ENCODE results near the gene MED29. TPM values are rescaled to one million over a fixed set of nuclear protein-coding genes. Genes with fewer than 3 reads are reported as not detected.

The MED29 gene
- total RNA-seq, 1 donor from 2014 or later = 28.2 TPM

DNA sequence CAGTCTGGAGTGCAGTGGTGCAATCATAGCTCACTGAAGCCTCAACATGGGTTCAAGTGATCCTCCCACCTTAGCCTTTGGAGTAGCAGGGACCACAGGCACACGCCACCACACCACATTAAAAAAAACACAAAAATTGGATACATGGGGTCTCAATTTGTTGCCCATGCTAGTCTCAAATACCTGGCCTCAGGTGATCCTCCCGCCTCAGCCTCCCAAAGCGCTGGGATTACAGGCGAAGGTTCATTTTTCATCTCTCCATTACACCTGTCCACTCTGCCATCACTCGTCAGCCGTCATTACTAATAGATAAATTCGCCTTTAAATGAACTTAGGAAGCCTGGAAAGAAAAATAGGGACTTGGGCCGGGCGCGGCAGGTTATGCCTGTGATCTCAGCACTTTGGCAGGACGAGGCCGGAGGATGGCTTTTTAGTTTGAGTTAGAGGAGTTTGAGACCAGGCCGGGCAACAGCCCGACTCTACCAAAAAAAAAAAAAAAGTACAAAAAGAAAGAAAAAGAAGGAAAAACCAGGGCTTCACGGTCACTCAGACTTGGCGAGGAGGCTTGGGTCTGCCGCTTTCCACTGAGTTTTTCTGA, 53.5 kb downstream of the MED29 start:
- H3K4me3 ChIP-seq = peak overlapping the region; percentile 85
- peaks cover 5% of the 10 kb centered on the region for H3K27me3 Mint-ChIP-seq (ENCODE audit: insufficient read depth, low read depth)
- H3K27ac Mint-ChIP-seq = peak overlapping the region; percentile 74
- H3K4me1 ChIP-seq = peaks cover 5% of the 10 kb centered on the region
- H3F3A ChIP-seq (ENCODE audit: low read depth) = peaks cover 19% of the 10 kb centered on the region
- peaks cover 11% of the 10 kb centered on the region for H4K20me1 ChIP-seq (ENCODE audit: low read depth)
- H3K27ac ChIP-seq = peak overlapping the region; percentile 72
- peaks cover 22% of the 10 kb centered on the region for H3K4me1 Mint-ChIP-seq
- no peaks in the 10 kb centered on the region for H3K36me3 ChIP-seq
- H3K9me3 ChIP-seq (ENCODE audit: low read depth) = no peaks in the 10 kb centered on the region
- no peaks in the 10 kb centered on the region for H3K27me3 ChIP-seq
- peaks cover 55% of the 10 kb centered on the region for H3K79me2 ChIP-seq (ENCODE audit: low read depth)
- H2AFZ ChIP-seq (replicated peaks) = peak overlapping the region; percentile 0
- H3K9me3 Mint-ChIP-seq = no peaks in the 10 kb centered on the region
- TF ChIP-seq EZH2 (IDR thresholded peaks at IDR 0.05) = no peak
- no peak for TF ChIP-seq CTCF (IDR thresholded peaks at IDR 0.05)
- no peak for TF ChIP-seq EZH2phosphoT487 (IDR thresholded peaks at IDR 0.05)
- peak overlapping the region; percentile 89 for H3K4me2 ChIP-seq
- H3K36me3 Mint-ChIP-seq = peaks cover 9% of the 10 kb centered on the region
- no peak for DNase-seq (ENCODE audit: low spot score)
- peak overlapping the region; percentile 100 for H3K4me3 Mint-ChIP-seq
- H3K9ac ChIP-seq = peak overlapping the region; percentile 92

DNA sequence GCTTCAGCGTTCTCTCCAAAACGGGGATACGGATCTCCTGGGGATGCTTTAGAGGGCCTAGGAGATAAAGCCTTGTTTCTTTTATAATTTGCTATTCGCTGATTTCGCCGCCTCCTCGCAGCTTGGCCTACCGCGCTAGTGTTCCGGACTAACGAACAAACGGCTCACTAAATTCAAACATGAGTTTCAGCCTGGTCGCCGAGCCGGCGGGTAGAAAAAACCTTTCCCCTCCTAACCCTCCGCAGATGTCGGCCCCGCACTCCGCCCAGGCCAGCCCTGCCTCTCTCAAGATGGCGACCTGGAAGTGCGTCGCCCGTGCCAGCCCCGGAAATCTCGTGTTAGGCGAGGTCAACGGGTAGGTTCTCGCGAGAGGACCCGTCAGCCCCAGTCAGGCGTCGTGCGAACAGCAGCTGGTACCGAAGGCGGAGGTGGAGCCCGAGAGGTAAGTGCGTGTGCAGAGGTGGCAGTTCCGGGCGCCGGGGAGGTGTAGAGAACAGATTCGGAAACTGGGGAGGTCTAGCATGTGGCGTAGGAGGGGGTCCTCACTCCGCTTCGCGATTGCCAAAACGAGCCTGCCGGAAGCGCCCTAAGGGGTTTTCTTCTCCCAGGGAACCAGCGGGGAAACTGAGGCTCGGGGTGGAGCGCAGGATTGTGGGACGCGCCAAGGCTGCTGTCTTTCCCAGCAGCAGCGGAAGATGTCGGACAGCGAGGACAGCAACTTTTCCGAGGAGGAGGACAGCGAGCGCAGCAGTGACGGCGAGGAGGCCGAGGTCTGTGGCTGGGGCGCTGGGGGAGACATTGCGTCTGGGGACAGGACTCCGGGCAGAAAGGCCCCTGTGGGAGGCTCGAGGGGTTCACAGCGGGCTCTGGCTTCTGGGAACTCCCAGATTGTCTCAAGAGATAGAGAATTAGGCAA, 54.3 kb downstream of the MED29 start, which contains the start of gene SUPT5H:
SUPT5H (plus strand) TSS at position 387 of the 916 bp plus-strand sequence; CDS start at position 696, 309 bp downstream.
- Mint-ChIP-seq H3K4me1 (peaks cover 22% of the 10 kb centered on the region), H3K9me3 (no peaks in the 10 kb centered on the region), H3K4me3 (peak within 1 kb of the TSS; percentile 100), H3K27me3 (ENCODE audit: insufficient read depth, low read depth) (peaks cover 3% of the 10 kb centered on the region), H3K36me3 (peaks cover 11% of the 10 kb centered on the region), H3K27ac (peak within 1 kb of the TSS; percentile 98)
- Histone ChIP-seq H3K36me3 (no peaks in the 10 kb centered on the region), H3F3A (ENCODE audit: low read depth) (peaks cover 19% of the 10 kb centered on the region), H3K4me3 (peak within 1 kb of the TSS; percentile 85), H3K27me3 (no peaks in the 10 kb centered on the region), H3K27ac (peak within 1 kb of the TSS; percentile 72), H3K4me1 (peaks cover 5% of the 10 kb centered on the region), H3K9me3 (ENCODE audit: low read depth) (no peaks in the 10 kb centered on the region), H4K20me1 (ENCODE audit: low read depth) (peaks cover 17% of the 10 kb centered on the region), H3K4me2 (peak within 1 kb of the TSS; percentile 89), H3K9ac (peak within 1 kb of the TSS; percentile 92), H3K79me2 (ENCODE audit: low read depth) (peaks cover 62% of the 10 kb centered on the region), H2AFZ (replicated peaks) (peak within 1 kb of the TSS; percentile 0)
- TF ChIP-seq EZH2phosphoT487 (IDR thresholded peaks at IDR 0.05) (no peak), EZH2 (IDR thresholded peaks at IDR 0.05) (peak; percentile 34)
- peak; percentile 99 for DNase-seq (ENCODE audit: low spot score)

DNA sequence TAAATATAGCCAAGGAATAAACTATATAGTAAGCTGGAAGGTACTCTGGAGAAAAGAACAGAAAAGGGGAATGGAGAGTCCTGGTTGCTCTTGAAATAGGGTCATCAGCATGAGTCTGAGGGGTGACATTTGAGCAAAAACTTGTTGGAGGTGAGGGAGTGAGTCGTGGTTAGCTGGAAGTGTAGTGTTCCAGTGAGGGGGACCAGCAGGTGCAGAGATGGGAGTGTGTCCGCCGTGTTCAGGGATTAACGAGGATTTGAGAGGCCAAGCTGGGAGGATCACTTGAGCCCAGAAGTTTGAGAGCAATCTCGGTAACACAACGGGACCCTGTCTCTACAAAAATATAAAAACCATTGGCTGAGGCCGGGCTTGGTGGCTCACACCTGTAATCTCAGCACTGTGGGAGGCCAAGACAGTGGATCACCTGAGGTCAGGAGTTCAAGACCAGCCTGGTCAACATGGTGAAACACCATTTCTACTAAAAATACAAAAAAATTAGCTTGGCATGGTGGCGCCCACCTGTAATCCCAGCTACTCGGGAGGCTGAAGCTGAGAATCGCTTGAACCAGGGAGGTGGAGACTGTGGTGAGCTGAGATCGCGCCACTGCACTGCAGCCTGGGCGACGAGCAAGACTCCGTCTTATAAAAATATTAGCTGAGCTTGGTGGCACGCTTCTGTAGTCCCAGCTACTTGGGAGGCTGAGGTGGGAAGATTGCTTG, 55.3 kb downstream of the MED29 start:
- TF ChIP-seq EZH2phosphoT487 (IDR thresholded peaks at IDR 0.05) (no peak), CTCF (IDR thresholded peaks at IDR 0.05) (no peak), EZH2 (IDR thresholded peaks at IDR 0.05) (no peak)
- Histone ChIP-seq H3K9ac (peak overlapping the region; percentile 58), H3K9me3 (ENCODE audit: low read depth) (no peaks in the 10 kb centered on the region), H3K4me2 (peak overlapping the region; percentile 89), H3K79me2 (ENCODE audit: low read depth) (peaks cover 73% of the 10 kb centered on the region), H3F3A (ENCODE audit: low read depth) (peaks cover 19% of the 10 kb centered on the region), H3K4me3 (peak overlapping the region; percentile 85), H2AFZ (replicated peaks) (no peak overlapping the region), H3K27me3 (no peaks in the 10 kb centered on the region), H3K4me1 (peaks cover 5% of the 10 kb centered on the region), H3K27ac (no peak overlapping the region), H3K36me3 (no peaks in the 10 kb centered on the region), H4K20me1 (ENCODE audit: low read depth) (peaks cover 21% of the 10 kb centered on the region)
- H3K36me3 Mint-ChIP-seq = peaks cover 11% of the 10 kb centered on the region
- no peak for DNase-seq (ENCODE audit: low spot score)
- H3K9me3 Mint-ChIP-seq = no peaks in the 10 kb centered on the region
- H3K27me3 Mint-ChIP-seq (ENCODE audit: insufficient read depth, low read depth) = peaks cover 3% of the 10 kb centered on the region
- peaks cover 22% of the 10 kb centered on the region for H3K4me1 Mint-ChIP-seq
- H3K4me3 Mint-ChIP-seq = peak overlapping the region; percentile 100
- H3K27ac Mint-ChIP-seq = no peak overlapping the region
